RWPE2 (cell line): ENCODE data around the gene ZNF175.

ENCODE experiments used
- ATAC-seq: fragments of 200-7000 bp; cut with Tn5 transposase; 3 replicates; pipeline ENCODE4 v1.9.1; 2021; ENCODE audit warnings: low read depth
- DNase-seq: peaks from one replicate; pipeline ENCODE4 v3.0.0-alpha.2; 2020; ENCODE audit warnings: low spot score
- H3K27ac ChIP-seq: fragments of 450-650 bp; 2 replicates; pipeline ENCODE4 v1.5.1; 2017; ENCODE audit warnings: mild to moderate bottlenecking; ENCODE audit not compliant: poor library complexity, severe bottlenecking
- H3K27me3 ChIP-seq: fragments of 250-450 bp; sonication (Bioruptor Pico); 2 replicates; pipeline ENCODE4 v1.5.1; 2021; ENCODE audit warnings: mild to moderate bottlenecking, moderate library complexity; ENCODE audit not compliant: insufficient read depth, poor library complexity, severe bottlenecking
- H3K36me3 ChIP-seq: fragments of 250-450 bp; sonication (Bioruptor Pico); 2 replicates; pipeline ENCODE4 v1.5.1; 2020; ENCODE audit warnings: low read depth, mild to moderate bottlenecking, moderate library complexity
- H3K4me1 ChIP-seq: fragments of 250-450 bp; sonication (Bioruptor Pico); 2 replicates; pipeline ENCODE4 v1.5.1; 2021; ENCODE audit warnings: mild to moderate bottlenecking, moderate library complexity; ENCODE audit not compliant: insufficient read depth, poor library complexity, severe bottlenecking
- H3K4me3 ChIP-seq: fragments of 250-450 bp; sonication (Bioruptor Pico); 2 replicates; pipeline ENCODE4 v1.5.1; 2021; ENCODE audit warnings: mild to moderate bottlenecking, moderate library complexity; ENCODE audit not compliant: severe bottlenecking
- H3K9me3 ChIP-seq: fragments of 250-450 bp; sonication (Bioruptor Pico); 2 replicates; pipeline ENCODE4 v1.5.1; 2021; ENCODE audit warnings: mild to moderate bottlenecking, moderate library complexity; ENCODE audit not compliant: severe bottlenecking
- TF ChIP-seq, protein P1 (sequence below): fragments of 450-650 bp; IDR thresholded peaks from one replicate; pipeline ENCODE4 v1.5.1; 2017; ENCODE audit warnings: mild to moderate bottlenecking, moderate library complexity; ENCODE audit not compliant: poor library complexity, severe bottlenecking

ZNF175 gene

DNA sequence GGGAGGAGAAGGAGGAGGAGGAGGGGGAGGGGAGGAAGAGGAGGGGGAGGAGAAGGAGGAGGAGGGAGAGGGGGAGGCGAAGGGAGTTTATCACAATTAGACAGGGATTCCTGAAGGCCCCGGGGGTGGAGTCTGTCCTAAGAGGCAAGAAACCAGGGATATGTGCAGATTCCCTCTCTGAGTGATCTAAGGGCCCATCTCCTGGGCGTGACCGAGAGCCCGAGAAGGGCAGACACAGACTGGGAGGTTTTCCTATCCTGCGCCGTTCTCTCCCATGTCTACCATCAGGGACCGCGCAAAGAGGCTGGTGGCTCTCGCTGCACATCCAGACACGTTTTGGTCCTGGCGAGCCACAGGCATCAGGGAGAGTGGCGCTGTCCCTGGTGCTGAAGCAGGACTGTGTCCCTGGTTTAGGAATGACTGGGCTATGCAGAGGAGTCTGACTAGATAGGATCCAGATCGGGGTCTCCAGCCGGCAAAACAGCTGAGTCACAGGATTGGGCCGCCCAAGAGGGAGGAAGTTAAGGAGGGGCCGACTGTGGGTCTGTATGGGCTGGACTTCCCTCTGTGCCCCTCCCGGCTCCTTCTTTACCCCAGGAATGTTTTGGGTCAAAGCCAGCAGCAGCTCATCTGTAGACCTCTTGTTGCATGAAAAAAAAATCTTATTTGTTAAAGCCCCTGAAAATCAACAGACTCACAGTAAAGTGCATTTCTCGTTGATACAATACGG, 17.9 kb upstream of the ZNF175 start:
- Histone ChIP-seq H3K4me3 (no peak overlapping the region), H3K27me3 (no peaks in the 10 kb centered on the region), H3K27ac (no peak overlapping the region), H3K4me1 (no peaks in the 10 kb centered on the region), H3K9me3 (no peaks in the 10 kb centered on the region), H3K36me3 (no peaks in the 10 kb centered on the region)
- TF ChIP-seq, protein P1, sequence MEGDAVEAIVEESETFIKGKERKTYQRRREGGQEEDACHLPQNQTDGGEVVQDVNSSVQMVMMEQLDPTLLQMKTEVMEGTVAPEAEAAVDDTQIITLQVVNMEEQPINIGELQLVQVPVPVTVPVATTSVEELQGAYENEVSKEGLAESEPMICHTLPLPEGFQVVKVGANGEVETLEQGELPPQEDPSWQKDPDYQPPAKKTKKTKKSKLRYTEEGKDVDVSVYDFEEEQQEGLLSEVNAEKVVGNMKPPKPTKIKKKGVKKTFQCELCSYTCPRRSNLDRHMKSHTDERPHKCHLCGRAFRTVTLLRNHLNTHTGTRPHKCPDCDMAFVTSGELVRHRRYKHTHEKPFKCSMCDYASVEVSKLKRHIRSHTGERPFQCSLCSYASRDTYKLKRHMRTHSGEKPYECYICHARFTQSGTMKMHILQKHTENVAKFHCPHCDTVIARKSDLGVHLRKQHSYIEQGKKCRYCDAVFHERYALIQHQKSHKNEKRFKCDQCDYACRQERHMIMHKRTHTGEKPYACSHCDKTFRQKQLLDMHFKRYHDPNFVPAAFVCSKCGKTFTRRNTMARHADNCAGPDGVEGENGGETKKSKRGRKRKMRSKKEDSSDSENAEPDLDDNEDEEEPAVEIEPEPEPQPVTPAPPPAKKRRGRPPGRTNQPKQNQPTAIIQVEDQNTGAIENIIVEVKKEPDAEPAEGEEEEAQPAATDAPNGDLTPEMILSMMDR: no peak
- DNase-seq (no peak), ATAC-seq (peak; percentile 73; the same call in 2 of the 3 replicates)

DNA sequence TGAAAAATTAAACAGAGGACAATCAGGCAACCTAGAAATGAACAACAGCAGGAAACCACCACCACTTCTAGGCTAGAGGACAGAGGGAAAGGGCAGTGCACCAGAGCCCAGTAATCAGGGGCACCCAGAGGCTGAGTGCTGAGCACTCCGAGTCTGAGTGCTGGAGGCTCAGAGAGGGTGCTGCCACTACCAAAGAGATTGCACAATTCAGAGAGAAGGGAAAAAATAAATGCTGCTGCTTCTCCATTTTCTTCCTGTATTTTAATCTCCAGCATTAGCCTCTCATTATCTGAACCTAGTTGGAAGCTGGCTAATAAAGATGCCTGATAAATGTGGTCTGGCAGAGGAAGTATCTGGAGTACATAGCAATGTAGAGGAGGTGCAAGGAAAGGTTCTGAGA, 11.8 kb upstream of the ZNF175 start:
- H3K27me3 ChIP-seq: peaks cover 3% of the 10 kb centered on the region
- TF ChIP-seq, protein P1: no peak
- no peak for DNase-seq

DNA sequence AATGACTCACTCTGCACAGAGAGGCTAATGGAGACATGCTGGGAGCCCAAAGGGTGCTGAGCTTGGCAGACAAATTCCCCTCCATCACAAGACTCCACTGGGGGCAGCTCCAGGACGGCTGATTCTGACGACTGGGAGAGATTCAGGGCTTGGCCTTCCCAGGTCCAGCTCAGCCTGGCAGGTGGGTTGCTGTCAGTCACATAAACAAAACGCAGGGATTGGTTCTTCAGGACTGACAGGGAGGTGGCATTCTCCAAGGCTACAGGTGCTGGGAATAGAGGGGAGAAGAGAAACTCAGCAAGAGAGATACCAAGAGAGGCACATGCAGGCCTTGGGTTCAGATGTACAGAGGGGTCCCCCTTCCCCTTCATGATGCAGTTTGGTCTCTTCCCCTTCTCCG, 10.7 kb upstream of the ZNF175 start:
- H3K27ac ChIP-seq: no peak overlapping the region
- no peaks in the 10 kb centered on the region for H3K9me3 ChIP-seq
- no peak for DNase-seq
- no peaks in the 10 kb centered on the region for H3K4me1 ChIP-seq
- TF ChIP-seq, protein P1: no peak
- no peak overlapping the region for H3K4me3 ChIP-seq
- no peak for ATAC-seq
- no peaks in the 10 kb centered on the region for H3K36me3 ChIP-seq
- H3K27me3 ChIP-seq: peaks cover 3% of the 10 kb centered on the region

More for the DNA sequence above, 11.8 kb upstream of the ZNF175 start:
- Histone ChIP-seq H3K4me3 (no peak overlapping the region), H3K36me3 (no peaks in the 10 kb centered on the region), H3K9me3 (no peaks in the 10 kb centered on the region), H3K4me1 (no peaks in the 10 kb centered on the region), H3K27ac (no peak overlapping the region)
- ATAC-seq: no peak

DNA sequence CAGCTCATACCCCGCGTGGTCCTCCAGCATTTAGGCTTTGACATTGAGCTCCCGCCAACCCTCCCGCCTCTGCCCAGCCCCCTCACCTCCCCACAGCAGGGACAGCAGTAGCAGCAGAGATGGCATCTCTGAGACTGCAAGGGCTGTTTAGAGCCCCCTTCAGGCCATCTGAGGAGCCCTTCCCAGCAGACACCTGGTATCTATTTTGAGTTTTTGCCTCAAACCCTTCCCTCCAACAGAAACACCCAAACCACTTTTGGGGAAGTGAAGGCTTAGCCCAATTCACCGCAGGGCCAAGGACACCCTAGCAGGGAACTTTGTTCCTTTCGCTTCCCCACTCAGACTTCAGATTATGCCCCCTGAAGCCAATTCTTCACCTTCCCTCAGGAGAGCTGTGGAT, 6.3 kb upstream of the ZNF175 start:
- Histone ChIP-seq H3K4me3 (no peak overlapping the region), H3K27me3 (peaks cover 11% of the 10 kb centered on the region), H3K4me1 (no peaks in the 10 kb centered on the region), H3K9me3 (no peaks in the 10 kb centered on the region), H3K36me3 (no peaks in the 10 kb centered on the region), H3K27ac (no peak overlapping the region)
- no peak for DNase-seq
- ATAC-seq: no peak
- TF ChIP-seq, protein P1: no peak

DNA sequence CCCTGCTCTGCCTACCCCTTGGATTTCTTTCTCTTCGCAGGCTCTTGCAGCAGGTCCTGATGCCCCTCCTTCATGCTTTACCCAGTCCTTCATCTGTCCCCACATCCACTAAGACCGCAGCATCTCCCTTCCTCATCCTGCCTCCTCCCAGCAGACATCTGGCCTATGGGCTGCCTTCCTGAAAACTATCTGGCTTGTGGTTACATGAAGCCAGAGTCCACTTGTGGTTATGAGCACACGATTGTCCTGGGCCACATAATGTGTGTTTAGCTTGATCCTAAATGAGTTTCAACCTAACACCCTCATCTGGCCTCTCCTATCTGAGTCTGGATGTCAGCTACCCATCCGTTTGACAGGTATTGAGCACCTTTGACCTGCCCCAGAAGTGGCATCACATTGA, 5.5 kb upstream of the ZNF175 start:
- H3K27ac ChIP-seq: no peak overlapping the region
- H3K36me3 ChIP-seq: no peaks in the 10 kb centered on the region
- peaks cover 11% of the 10 kb centered on the region for H3K27me3 ChIP-seq
- ATAC-seq (no peak), DNase-seq (no peak)
- no peak overlapping the region for H3K4me3 ChIP-seq
- no peaks in the 10 kb centered on the region for H3K9me3 ChIP-seq
- peaks cover 2% of the 10 kb centered on the region for H3K4me1 ChIP-seq
- TF ChIP-seq, protein P1: no peak
